IPS-18c (cell line): ENCODE data around the gene ST6GAL1.
A peak's percentile ranks its signal among the peaks of the same experiment; 100 is the strongest.
"Not testable (repeated sequence)": the region's sequence is repeated elsewhere in the genome, so short reads cannot be mapped to it uniquely, and the experiment has no call there.

Experiments used
- H3K4me3 ChIP-seq: 2 replicates; pipeline ENCODE4 v1.7.0; 2013; ENCODE audit warnings: low read depth, mild to moderate bottlenecking, low read length, moderate library complexity; ENCODE audit not compliant: insufficient read depth
- H3K9me3 ChIP-seq: one replicate; pipeline ENCODE4 v1.6.1; 2013; ENCODE audit warnings: mild to moderate bottlenecking, low read length, moderate library complexity; ENCODE audit not compliant: control insufficient read depth, insufficient read depth

ST6GAL1 gene

DNA sequence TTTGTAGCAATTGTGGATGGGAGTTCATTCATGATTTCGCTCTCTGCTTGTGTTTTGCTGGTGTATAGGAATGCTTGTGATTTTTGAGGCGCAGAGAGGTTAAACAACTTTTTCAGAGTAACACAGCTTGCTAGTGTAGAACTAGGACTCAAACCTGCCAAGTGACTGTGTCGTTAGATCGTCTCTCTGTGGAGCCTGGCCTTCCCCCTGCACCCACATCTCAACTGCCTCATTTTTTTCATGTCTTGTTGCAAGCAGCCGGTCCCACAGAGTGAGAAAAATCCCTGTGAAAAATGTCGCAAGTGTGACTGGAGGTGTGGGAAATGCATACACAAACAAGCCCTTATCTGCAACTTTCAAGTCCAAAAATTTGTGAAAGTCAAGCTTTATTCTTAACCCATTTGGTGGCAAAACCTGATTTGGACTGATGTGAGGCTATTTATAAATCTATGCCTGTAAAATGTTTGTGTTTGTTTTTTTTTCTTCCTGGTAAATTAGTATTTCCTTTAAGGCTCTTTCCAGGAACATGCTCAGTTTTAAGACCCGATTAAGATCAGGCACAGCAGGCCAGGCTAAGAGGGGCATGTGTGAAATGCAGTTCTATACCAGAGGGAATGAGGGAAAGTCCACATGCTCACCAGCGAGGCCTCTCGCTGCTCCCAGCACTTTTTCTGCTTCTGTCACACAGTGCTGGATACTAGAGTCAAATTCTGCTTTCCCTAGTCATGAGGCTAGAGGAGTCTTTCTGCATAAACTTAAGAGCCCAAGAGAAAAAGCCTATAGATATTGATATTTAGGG, 25.8 kb downstream of the ST6GAL1 start:
- no peaks in the 10 kb centered on the region for H3K9me3 ChIP-seq
- H3K4me3 ChIP-seq = no peak overlapping the region

- H3K9me3 ChIP-seq = no peaks in the 10 kb centered on the region
- no peak overlapping the region for H3K4me3 ChIP-seq
Observed at GRCh38 chr3:186959029-186959624, 28.8 kb downstream of the ST6GAL1 start.

- peaks cover under 1% of the 10 kb centered on the region for H3K9me3 ChIP-seq
- no peak overlapping the region for H3K4me3 ChIP-seq
Observed at GRCh38 chr3:186960347-186960746, 30.0 kb downstream of the ST6GAL1 start.

- Histone ChIP-seq H3K4me3 (no peak overlapping the region), H3K9me3 (peaks cover 2% of the 10 kb centered on the region)
Observed at GRCh38 chr3:186962445-186962844, 32.1 kb downstream of the ST6GAL1 start.

DNA sequence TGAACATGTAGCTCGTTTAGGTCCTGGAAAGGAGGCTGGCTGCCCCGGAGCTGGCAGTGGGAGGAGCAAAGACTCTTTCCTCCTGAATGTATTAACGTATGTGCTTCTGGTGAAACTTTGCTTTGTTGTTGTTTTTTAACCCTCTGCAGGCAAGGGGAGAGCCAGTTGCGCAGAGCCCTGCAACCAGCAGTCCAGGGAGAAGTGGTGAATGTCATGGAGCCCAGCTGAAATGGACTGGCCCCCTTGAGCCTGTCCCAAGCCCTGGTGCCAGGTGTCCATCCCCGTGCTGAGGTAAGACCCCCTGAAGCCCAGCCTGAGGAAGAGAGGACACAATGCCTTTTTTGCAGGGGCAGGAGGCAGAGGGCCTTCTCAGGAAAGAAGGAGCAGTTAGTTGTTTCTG, 33.3 kb downstream of the ST6GAL1 start:
- Histone ChIP-seq H3K9me3 (peaks cover 2% of the 10 kb centered on the region), H3K4me3 (no peak overlapping the region; the same call in 1 of the 2 replicates)

GRCh38 chr3:186964071-186964470, 33.7 kb downstream of the ST6GAL1 start:
- H3K4me3 ChIP-seq = no peak overlapping the region

DNA sequence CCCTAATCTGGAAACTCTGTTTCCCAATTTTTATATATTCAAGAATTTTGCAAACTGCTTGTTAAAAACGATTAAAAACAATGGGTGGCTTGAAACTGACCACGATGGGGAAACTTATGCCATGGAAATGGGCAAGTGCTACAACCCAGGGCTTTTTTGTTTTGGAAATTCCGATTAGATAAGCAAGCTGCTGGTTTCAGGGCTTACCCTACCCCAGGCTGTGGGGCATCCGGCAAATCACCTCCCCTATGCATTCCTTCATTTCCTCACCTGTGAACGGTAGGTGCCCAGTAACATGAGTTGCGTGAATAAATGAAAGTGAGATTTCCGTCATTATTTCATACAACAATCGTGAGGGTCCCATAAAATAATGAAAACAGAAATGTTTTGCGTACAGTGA, 34.3 kb downstream of the ST6GAL1 start:
- Histone ChIP-seq H3K4me3 (peak overlapping the region; percentile 5; the same call in 1 of the 2 replicates), H3K9me3 (peaks cover 2% of the 10 kb centered on the region)

More at GRCh38 chr3:186964071-186964470, 33.7 kb downstream of the ST6GAL1 start:
- H3K9me3 ChIP-seq = peaks cover 2% of the 10 kb centered on the region

GRCh38 chr3:186965141-186965879, 35.0 kb downstream of the ST6GAL1 start:
- H3K9me3 ChIP-seq = peaks cover 2% of the 10 kb centered on the region
- no peak overlapping the region; the same call in 1 of the 2 replicates for H3K4me3 ChIP-seq

DNA sequence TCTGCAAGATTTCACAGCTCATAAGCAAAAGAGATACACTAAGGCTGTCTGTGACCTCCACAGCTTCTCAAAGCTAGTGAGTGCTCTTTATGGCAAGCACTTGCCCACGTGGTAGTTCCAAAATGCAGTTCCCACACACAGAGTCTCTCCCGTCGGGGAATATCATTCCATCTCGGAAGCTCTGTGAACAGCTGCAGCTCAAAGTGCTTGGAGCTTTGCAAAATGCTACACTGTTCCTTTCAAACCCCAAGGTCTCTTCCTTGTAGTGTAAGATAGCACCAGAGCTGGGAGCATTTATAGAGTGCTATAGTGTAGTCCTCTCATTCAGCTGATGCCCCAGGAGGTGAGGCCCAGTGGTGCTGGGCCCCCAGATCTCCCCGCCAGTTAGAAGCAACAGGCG, 36.1 kb downstream of the ST6GAL1 start:
- Histone ChIP-seq H3K9me3 (peaks cover 2% of the 10 kb centered on the region), H3K4me3 (no peak overlapping the region)

- not testable (repeated sequence) for H3K4me3 ChIP-seq, H3K9me3 ChIP-seq
Observed at GRCh38 chr3:186967236-186967635, 36.9 kb downstream of the ST6GAL1 start.

DNA sequence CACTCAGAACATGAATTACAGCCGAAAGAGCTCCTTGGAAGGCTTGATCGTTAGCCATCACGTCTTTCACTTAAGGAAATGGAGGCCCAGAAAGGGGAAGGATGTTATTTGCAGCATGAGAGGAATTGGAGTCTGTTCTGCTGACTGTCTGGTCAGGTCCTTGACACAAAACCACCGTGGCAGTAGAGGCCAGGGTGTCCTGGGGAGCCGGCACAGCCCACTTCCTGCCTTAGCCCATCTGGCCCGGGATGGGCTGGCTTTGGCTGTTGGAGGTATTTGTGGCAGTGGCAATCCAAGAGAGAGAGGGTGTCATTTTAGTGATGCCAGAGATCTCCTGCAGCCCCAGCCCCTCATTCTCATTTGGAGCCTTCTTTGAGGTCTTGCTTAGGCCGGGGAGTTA, 37.4 kb downstream of the ST6GAL1 start:
- no peak overlapping the region for H3K4me3 ChIP-seq
- H3K9me3 ChIP-seq = peaks cover 2% of the 10 kb centered on the region

- Histone ChIP-seq H3K9me3 (peaks cover 6% of the 10 kb centered on the region), H3K4me3 (no peak overlapping the region)
Observed at GRCh38 chr3:186969607-186970006, 39.3 kb downstream of the ST6GAL1 start.

- H3K4me3 ChIP-seq, H3K9me3 ChIP-seq: not testable (repeated sequence)
Observed at GRCh38 chr3:186971106-186971505, 40.8 kb downstream of the ST6GAL1 start.

DNA sequence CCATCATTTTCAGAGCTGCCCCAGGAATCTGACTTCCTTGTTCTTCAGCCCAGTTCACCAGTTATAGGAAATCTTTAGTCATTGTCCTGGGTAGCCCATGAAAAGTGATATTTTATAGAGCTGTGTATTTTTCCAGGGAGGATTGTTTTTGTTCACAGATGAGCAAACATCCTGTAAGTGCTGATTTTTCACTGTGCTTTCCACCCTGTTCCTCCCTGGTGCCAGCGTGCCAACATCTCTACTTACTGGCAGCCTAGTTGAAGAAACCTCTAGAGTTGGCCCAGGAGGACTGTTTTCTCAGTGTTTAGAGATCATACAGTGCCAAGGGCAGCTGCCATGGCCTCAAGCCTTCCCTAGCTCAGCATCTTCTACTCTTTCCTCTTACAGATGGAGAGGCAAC, 41.3 kb downstream of the ST6GAL1 start:
- peaks cover 4% of the 10 kb centered on the region for H3K9me3 ChIP-seq
- H3K4me3 ChIP-seq = no peak overlapping the region

DNA sequence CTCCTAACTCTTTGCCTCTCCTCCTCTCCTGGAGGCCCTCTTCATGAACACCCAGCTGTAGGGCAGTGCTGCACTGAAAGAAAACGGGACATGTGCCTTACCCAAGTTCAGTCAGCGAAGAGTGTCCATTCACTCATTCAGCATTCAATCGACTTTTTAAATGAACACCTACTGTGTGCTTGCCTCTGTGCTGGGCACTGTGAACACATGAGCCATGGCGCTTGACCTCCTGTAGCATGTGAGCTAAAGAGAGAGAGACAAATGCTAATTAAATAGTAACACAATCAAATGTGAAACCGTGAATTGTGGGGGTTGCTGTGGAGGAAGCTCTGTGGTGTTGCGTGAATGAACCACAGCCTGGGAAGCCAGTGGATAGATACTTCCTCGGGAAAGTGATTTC, 43.4 kb downstream of the ST6GAL1 start:
- Histone ChIP-seq H3K4me3 (no peak overlapping the region), H3K9me3 (peaks cover 4% of the 10 kb centered on the region)

DNA sequence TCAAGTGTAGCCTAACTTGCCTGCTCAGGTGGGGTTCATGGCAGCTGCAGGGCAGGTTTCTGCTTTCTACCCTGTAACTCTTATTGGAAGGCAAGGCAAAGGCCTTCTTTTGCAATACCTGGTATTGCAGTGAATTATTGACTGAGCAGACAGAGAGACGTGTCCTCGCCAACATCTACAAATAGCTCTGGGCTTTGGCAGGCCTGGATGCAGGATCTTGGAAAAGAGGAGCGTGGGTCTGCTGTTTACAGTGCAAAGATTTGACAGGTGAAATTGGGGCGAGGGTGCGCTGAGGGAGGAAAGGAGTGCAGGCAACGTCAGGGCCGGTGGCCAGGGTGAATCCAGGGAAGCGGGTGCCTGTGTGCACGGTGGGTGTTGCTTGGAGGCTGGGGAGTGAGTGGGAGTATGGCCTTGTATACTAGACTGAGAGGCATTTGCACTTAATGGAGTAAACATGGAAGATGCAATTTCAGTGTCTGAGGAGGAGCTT, 44.5 kb downstream of the ST6GAL1 start:
- H3K4me3 ChIP-seq = no peak overlapping the region
- peaks cover 4% of the 10 kb centered on the region for H3K9me3 ChIP-seq

DNA sequence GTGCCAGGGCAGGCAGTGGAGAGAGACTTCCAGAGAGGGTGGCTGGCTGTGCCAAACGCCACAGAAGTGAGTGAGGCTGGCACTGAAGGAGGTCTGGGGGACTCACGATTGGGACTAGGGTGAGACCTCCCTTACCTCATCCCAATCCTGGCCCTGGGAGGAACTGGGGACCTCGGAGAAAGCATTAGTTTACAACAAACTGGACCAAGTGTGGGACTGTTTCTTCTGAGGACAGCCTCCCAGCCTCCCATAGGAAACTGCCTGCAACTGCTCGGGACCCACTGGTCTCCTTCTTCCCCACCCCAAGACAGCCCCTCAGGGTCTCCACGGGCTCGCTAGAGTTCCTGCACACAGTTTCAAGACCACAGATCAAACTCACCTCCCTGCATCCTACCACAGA, 45.4 kb downstream of the ST6GAL1 start:
- H3K9me3 ChIP-seq = peaks cover 4% of the 10 kb centered on the region
- H3K4me3 ChIP-seq = no peak overlapping the region
